Vagina (tissue), 2 donors: ENCODE measurements around the gene CELA2B. TPM values are rescaled to one million over a fixed set of nuclear protein-coding genes. Genes with fewer than 3 reads are reported as not detected.

Source experiments
- DNase-seq, 2 donors: peaks; one replicate each; pipeline ENCODE4 v3.0.0-alpha.2; 2017; ENCODE audit errors: extremely low spot score in 2 of 2
- H3K27ac ChIP-seq: fragments of 200-600 bp; sonication (generic); one replicate; pipeline ENCODE4 v1.5.1; 2019
- H3K27me3 ChIP-seq: fragments of 200-600 bp; sonication (generic); one replicate; pipeline ENCODE4 v1.5.1; 2019
- H3K36me3 ChIP-seq, 2 donors: fragments of 200-600 bp; sonication (generic); one replicate each; pipeline ENCODE4 v1.5.1; 2017 to 2019
- H3K4me1 ChIP-seq: fragments of 200-600 bp; sonication (generic); one replicate; pipeline ENCODE4 v1.5.1; 2019
- H3K4me3 ChIP-seq, 2 donors: fragments of 200-600 bp; sonication (generic); 1 replicate in 1 of 2; 2 replicates in 1 of 2; pipeline ENCODE4 v1.5.1; 2016 to 2019
- H3K9me3 ChIP-seq: fragments of 200-600 bp; sonication (generic); one replicate; pipeline ENCODE4 v1.5.1; 2019
- CTCF ChIP-seq, 3 experiments: fragments of 450-650 bp in 2 of 3; fragments of 200-600 bp in 1 of 3; sonication (generic) in 1 of 3; IDR thresholded peaks; one replicate each; pipeline ENCODE4 v1.5.1; 2017 to 2019; ENCODE audit warnings: antibody characterized with exemption in 3 of 3, mild to moderate bottlenecking in 2 of 3, moderate library complexity in 2 of 3
- POLR2A ChIP-seq, 2 donors: fragments of 450-650 bp; IDR thresholded peaks; one replicate each; pipeline ENCODE4 v1.6.1; 2017; ENCODE audit warnings: antibody characterized with exemption in 2 of 2, mild to moderate bottlenecking in 2 of 2, moderate library complexity in 2 of 2
- POLR2AphosphoS5 ChIP-seq, 2 donors: sonication (generic); formaldehyde crosslinking; IDR thresholded peaks; one replicate each; pipeline ENCODE4 v1.9.0; 2017; ENCODE audit warnings: antibody characterized with exemption in 2 of 2, mild to moderate bottlenecking in 2 of 2, low read depth in 1 of 2; ENCODE audit not compliant: insufficient read depth in 1 of 2
- intact Hi-C: fragments of 100-400 bp; cut with DNase I; formaldehyde crosslinking; loops from one replicate; pipeline ENCODE4 v1.15.1; 2023
- total RNA-seq: library from RNA; depleted of rRNA; stranded (reverse); fragments of >200 nt; gene quantifications from one replicate; pipeline ENCODE4 v1.2.3, GENCODE V29; 2016

CELA2B gene
- total RNA-seq, 1 donor from 2014 or later, result not detected

DNA sequence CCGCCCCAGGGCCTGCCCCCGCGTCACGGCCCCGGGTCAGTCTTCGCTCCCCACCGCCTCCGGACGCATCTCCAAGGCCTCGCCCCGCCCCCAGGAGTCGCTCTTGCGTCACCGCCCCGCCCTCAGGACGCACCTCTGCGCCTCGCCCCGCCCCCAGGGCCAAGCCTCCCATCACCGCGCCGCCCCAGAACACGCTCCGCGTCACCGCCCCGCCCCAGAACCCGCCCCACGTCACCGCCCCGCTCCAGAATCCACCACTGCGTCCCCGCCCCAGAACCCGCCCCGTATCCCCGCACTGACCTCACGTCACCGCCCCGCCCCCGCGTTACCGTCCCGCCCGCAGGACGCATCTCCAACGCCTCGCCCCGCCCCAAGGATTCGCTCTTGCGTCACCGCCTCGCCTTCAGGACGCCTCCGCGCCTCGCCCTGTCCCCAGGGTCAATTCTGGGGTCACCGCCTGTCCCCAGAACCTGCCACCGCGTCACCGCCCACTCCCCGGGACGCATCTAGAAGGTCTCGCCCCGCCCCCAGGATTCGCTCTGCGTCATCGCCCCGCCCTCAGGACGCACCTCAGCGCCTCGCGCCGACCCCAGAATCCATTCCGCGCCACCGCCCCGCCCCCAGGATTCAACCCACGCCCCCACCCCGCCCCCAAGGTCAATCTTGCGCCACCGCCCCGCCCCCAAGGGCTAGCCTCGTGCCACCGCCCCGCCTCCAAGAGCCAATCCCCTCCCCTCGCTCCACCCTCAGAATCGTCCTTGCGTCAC is 48.6 kb downstream of the CELA2B start:
- peaks cover 36% of the 10 kb centered on the region for H3K4me1 ChIP-seq
- intact Hi-C loops, result no loop called here

GRCh38 chr1:15525050-15526020 is 49.4 kb downstream of the CELA2B start:
- peaks cover 36% of the 10 kb centered on the region for H3K4me1 ChIP-seq
- H3K36me3 ChIP-seq, result no peaks in the 10 kb centered on the region
- H3K9me3 ChIP-seq, result no peaks in the 10 kb centered on the region
- DNase-seq, result peak in 1 of 2 donors; percentile 99
- peak overlapping the region; percentile 83 to 99 for H3K4me3 ChIP-seq
- intact Hi-C loops, result no loop called here
- H3K27ac ChIP-seq, result peak overlapping the region; percentile 94
- no peaks in the 10 kb centered on the region for H3K27me3 ChIP-seq
- TF ChIP-seq POLR2A (IDR thresholded peaks at IDR 0.05) (no peak), POLR2AphosphoS5 (IDR thresholded peaks at IDR 0.05; ENCODE audit: insufficient read depth in 1 of 2, low read depth in 1 of 2) (no peak), CTCF (IDR thresholded peaks at IDR 0.05) (no peak)

More for the DNA sequence above, 48.6 kb downstream of the CELA2B start:
- Histone ChIP-seq H3K4me3 (peak overlapping the region; percentile 83 to 99), H3K27me3 (no peaks in the 10 kb centered on the region), H3K27ac (peak overlapping the region; percentile 94), H3K36me3 (no peaks in the 10 kb centered on the region), H3K9me3 (no peaks in the 10 kb centered on the region)
- no peak for TF ChIP-seq POLR2A (IDR thresholded peaks at IDR 0.05)
- DNase-seq, result peak; percentile 99 to 100

GRCh38 chr1:15526021-15526489 is 50.2 kb downstream of the CELA2B start:
- H3K4me3 ChIP-seq, result peak overlapping the region; percentile 83 to 99
- peaks cover 0 to 7% of the 10 kb centered on the region in 2 donors for H3K36me3 ChIP-seq
- H3K4me1 ChIP-seq, result peaks cover 36% of the 10 kb centered on the region
- intact Hi-C loops, result no loop called here
- H3K9me3 ChIP-seq, result no peaks in the 10 kb centered on the region
- TF ChIP-seq POLR2AphosphoS5 (IDR thresholded peaks at IDR 0.05; ENCODE audit: insufficient read depth in 1 of 2, low read depth in 1 of 2) (no peak), POLR2A (IDR thresholded peaks at IDR 0.05) (no peak), CTCF (IDR thresholded peaks at IDR 0.05) (no peak)
- no peak for DNase-seq
- peak overlapping the region; percentile 94 for H3K27ac ChIP-seq
- no peaks in the 10 kb centered on the region for H3K27me3 ChIP-seq

GRCh38 chr1:15526490-15527339 is 50.8 kb downstream of the CELA2B start, which contains the start of gene DNAJC16:
Gene DNAJC16 (plus strand): TSS chr1:15526848. CDS start chr1:15529106, 2,258 bp downstream.
- Histone ChIP-seq H3K4me1 (peaks cover 36% of the 10 kb centered on the region), H3K27ac (peak within 1 kb of the TSS; percentile 94), H3K36me3 (peaks cover 0 to 12% of the 10 kb centered on the region in 2 donors), H3K9me3 (no peaks in the 10 kb centered on the region), H3K27me3 (no peaks in the 10 kb centered on the region), H3K4me3 (peak within 1 kb of the TSS; percentile 83 to 99)
- TF ChIP-seq POLR2AphosphoS5 (IDR thresholded peaks at IDR 0.05; ENCODE audit: insufficient read depth in 1 of 2, low read depth in 1 of 2) (peak; percentile 96 to 100), CTCF (IDR thresholded peaks at IDR 0.05) (no peak), POLR2A (IDR thresholded peaks at IDR 0.05) (peak in 1 of 2 donors; percentile 34)
- intact Hi-C loops, result no loop called here
- peak; percentile 99 to 100 for DNase-seq
